SH-SY5Y (cell line): ENCODE measurements around the gene NCL.

Experiments used
- GATA2 ChIP-seq: IDR thresholded peaks from 2 replicates; pipeline ENCODE4 v1.6.1; 2011; ENCODE audit warnings: mild to moderate bottlenecking, low read depth, low read length
- GATA3 ChIP-seq: IDR thresholded peaks from 2 replicates; pipeline ENCODE4 v1.6.1; 2011; ENCODE audit warnings: low read depth, mild to moderate bottlenecking, low read length, moderate library complexity

GRCh38 chr2:231502596-231502995, 38.3 kb upstream of the NCL start:
- TF ChIP-seq GATA2, result no peak
- no peak for TF ChIP-seq GATA3
